Naive thymus-derived CD8-positive, alpha-beta T cell (primary cell): ENCODE results near the gene SNCG. TPM values are rescaled to one million over a fixed set of nuclear protein-coding genes. Genes with fewer than 3 reads are reported as not detected.
"Not testable (repeated sequence)": the region's sequence is repeated elsewhere in the genome, so short reads cannot be mapped to it uniquely, and the experiment has no call there.

Source experiments
- ATAC-seq, 2 donors: fragments of 150-1000 bp; cut with Tn5 transposase in 1 of 2; sonication (Bioruptor Pico), chemical (Tn5 transposase) in 1 of 2; 1 replicate in 1 of 2; 2 replicates in 1 of 2; pipeline ENCODE4 v1.10.0; 2021; ENCODE audit warnings: mild to moderate bottlenecking in 2 of 2, moderate library complexity in 2 of 2
- POLR2A ChIA-PET: fragments of 350-600 bp; sonication (Branson Sonifier 250); formaldehyde crosslinking; loops from one replicate; lab custom pipeline; 2021; ENCODE audit warnings: antibody characterized with exemption; lab: Charles Lee
- DNase-seq, 10 donors: peaks; one replicate each; pipeline versions ENCODE4 v3.0.0 to v3.0.0-alpha.2; 2020 to 2022
- H3K27ac Mint-ChIP-seq, 10 donors: one replicate each; pipeline ENCODE4 v1.8.0; 2020 to 2022; ENCODE audit warnings: mild to moderate bottlenecking in 10 of 10, mixed read lengths in 10 of 10, moderate library complexity in 4 of 10, inconsistent platforms in 1 of 10
- H3K27me3 Mint-ChIP-seq, 5 donors: one replicate each; pipeline ENCODE4 v1.8.0; 2021 to 2022; ENCODE audit warnings: mixed read lengths in 5 of 5
- H3K36me3 Mint-ChIP-seq, 3 donors: one replicate each; pipeline ENCODE4 v1.8.0; 2020 to 2022; ENCODE audit warnings: mixed read lengths in 3 of 3, mild to moderate bottlenecking in 2 of 3, inconsistent platforms in 1 of 3
- H3K4me1 Mint-ChIP-seq, 4 donors: one replicate each; pipeline ENCODE4 v1.8.0; 2021 to 2022; ENCODE audit warnings: mixed read lengths in 4 of 4
- H3K4me3 Mint-ChIP-seq, 10 donors: one replicate each; pipeline ENCODE4 v1.8.0; 2020 to 2022; ENCODE audit warnings: mild to moderate bottlenecking in 10 of 10, mixed read lengths in 10 of 10, moderate library complexity in 6 of 10, inconsistent platforms in 1 of 10
- H3K9me3 Mint-ChIP-seq, 9 donors: one replicate each; pipeline ENCODE4 v1.8.0; 2020 to 2022; ENCODE audit warnings: mixed read lengths in 9 of 9, mild to moderate bottlenecking in 3 of 9, inconsistent platforms in 1 of 9, moderate library complexity in 1 of 9
- polyA plus RNA-seq, 3 donors: library from polyadenylated mRNA; unstranded; fragments of 300-500 nt; fragmentation: Illumina TruSeq; gene quantifications; one replicate each; pipeline ENCODE4 v1.2.3, GENCODE V29; 2021
- total RNA-seq, 8 experiments: library from RNA in 2 of 8; stranded (reverse) in 2 of 8; gene quantifications; one replicate each; pipeline ENCODE4 v1.2.3 and lab custom pipeline; 2021 to 2026

SNCG gene
- total and polyA plus RNA-seq, 5 experiments from 2014 or later, result 0.58 TPM; not detected in 4

DNA sequence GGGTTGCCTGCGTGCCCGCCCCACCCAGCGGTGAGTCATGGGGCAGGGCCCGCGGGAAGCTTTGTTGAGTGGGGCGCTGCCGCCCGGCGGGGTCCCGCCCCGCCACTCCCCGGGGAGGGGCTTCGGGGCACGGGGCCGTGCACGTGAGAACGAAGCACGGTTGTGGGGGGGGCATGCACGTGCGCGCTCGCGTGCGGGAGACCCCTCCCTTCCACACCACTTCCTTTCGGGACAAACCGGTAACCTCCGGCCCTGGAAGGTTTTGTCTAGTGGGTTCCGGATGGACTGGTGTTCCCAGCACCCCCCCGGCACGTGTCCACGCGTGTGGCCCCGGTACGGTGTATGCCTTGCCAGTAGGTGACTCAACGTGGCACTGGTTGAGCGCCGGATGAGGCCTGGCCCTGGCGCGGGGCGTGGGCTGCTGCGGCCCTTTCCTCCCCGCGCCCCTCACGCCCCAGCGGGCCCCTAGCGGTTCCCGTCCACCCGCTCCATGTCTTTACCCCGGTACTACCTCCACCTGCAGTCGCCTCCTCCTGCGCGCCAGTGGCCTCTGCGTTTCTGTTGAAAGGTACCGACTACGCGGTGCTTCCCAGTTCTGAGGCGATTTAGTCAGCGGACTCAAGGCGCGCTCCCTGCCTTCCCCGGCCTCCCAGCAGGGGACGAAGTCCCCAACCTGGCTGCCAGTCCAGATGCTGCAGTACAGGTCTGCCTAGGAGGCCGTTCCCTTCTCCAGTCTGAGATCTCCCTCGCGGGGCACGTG, 13.0 kb downstream of the SNCG start:
- H3K9me3 Mint-ChIP-seq, result no peaks in the 10 kb centered on the region
- peak overlapping the region; percentile 87 to 98 (median 96) for H3K27ac Mint-ChIP-seq
- peak overlapping the region; percentile 80 to 91 (median 86) for H3K4me3 Mint-ChIP-seq
- peaks cover 16 to 57% (median 40%) of the 10 kb centered on the region in 4 donors for H3K4me1 Mint-ChIP-seq
- POLR2A ChIA-PET, result interaction anchor here (0.9 to 2.2 kb wide), 8 partner anchors 9 to 260 kb away, joined by 3 to 26 read pairs (median 4); partner anchors contain the start of genes GLUD1 and SHLD2
- no peaks in the 10 kb centered on the region for H3K36me3 Mint-ChIP-seq
- ATAC-seq, result peak; percentile 83
- DNase-seq, result peak; percentile 88 to 95 (median 92)
- H3K27me3 Mint-ChIP-seq, result peaks cover 0 to 2% (median 0%) of the 10 kb centered on the region in 5 donors

DNA sequence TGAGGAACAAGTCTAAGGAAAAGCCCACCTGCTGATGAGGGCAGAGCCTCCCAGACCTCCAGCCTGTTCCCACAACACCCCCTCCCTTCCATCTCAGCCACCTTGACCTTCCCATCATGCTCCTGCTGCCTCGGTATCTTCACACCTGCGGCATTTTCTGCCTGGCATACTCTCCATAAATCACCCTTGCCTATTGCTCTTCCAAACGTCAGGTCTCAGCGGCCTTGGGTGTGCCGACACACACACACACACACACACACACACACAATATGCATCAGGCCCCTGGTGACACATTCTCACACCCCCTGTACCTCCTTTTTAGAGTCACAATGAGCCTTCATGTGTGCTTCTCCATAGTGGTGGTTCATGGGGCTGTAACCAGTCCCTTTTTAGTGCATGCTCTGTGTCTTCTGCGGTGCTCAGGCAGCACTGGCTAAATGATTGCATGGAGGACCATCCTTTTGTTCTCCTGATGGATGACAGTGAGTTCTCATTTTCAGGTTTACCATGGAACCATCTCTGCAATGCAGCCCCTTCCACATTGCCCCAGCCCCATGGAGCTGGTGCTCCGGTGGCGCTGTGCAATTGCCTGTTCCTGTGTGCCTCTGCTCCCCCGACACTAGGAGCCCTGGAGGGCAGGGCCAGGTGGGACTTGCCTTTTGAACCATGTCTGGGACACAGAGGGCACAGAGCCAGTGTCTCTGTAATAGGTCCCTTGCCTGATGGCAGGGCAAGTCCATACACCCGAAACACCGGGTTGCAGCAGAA, 14.4 kb downstream of the SNCG start:
- Mint-ChIP-seq H3K9me3 (no peaks in the 10 kb centered on the region), H3K36me3 (no peaks in the 10 kb centered on the region), H3K27me3 (peaks cover 0 to 2% (median 0%) of the 10 kb centered on the region in 5 donors), H3K4me3 (peak overlapping the region; percentile 27 to 79 (median 60)), H3K4me1 (peaks cover 11 to 43% (median 31%) of the 10 kb centered on the region in 4 donors), H3K27ac (peak overlapping the region; percentile 58 to 98 (median 90))
- POLR2A ChIA-PET, result no interaction called here
- DNase-seq (no peak), ATAC-seq (no peak)

DNA sequence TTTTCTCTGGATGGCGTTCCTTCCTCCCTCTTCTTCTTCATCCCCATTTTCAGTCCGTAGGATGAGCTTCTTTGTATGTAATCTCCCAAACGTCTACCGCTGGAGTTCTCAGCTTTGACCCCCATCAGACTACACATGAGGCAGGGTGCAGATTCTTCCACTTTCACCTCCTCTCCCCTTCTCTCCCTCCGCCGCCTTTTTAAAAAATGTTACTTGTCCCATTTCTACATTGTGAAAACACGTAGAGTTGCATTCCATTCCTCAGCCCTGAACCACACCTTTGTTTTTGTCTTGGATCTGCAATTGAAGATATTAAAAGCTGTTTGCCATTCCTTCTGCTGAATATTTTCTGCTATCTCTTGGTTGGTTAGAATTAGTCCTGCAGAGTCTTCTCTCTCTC, 16.1 kb downstream of the SNCG start:
- DNase-seq (no peak), ATAC-seq (no peak)
- Mint-ChIP-seq H3K9me3 (no peaks in the 10 kb centered on the region), H3K27me3 (peaks cover 0 to 3% (median 0%) of the 10 kb centered on the region in 5 donors), H3K4me1 (peaks cover 9 to 28% (median 21%) of the 10 kb centered on the region in 4 donors), H3K4me3 (no peak overlapping the region), H3K36me3 (no peaks in the 10 kb centered on the region), H3K27ac (peak overlapping the region in 2 of 10 donors; percentile 33 to 60)
- POLR2A ChIA-PET, result interaction anchor here (0.5 to 0.6 kb wide), 2 partner anchors 8 to 122 kb away, joined by 3 to 11 read pairs; no protein-coding TSS in a partner anchor

DNA sequence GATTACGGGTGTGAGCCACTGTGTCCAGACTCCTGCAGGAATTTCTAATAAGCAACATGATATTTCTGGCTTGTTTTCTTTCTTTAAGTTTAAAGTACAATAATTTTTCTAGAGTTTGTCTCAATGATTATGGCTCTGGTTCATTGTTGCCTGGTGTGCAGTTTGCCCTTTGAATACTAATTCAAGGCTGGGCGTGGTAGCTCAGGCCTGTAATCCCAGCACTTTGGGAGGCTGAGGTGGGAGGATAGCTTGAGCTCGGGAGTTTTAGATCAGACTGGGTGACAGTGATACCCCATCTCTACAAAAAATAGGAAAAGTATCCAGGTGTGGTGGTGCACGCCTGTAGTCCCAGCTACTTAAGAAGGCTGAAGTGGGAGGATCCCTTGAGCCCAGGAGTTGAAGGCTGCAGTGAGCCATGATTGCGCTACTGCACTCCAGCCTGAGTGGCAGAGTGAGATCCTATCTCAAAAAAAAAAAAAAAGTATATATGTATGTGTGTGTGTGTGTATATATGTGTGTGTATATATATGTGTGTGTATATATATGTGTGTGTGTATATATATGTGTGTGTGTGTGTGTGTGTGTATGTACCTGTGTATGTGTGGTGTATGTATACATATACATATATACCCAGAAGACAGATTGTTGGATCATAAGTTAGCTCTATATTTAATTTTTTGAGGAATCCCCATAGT, 18.1 kb downstream of the SNCG start:
- DNase-seq (peak in 1 of 10 donors; percentile 23), ATAC-seq (no peak)
- no peaks in the 10 kb centered on the region for H3K9me3 Mint-ChIP-seq
- POLR2A ChIA-PET, result no interaction called here
- H3K27me3 Mint-ChIP-seq, result peaks cover 0 to 3% (median 0%) of the 10 kb centered on the region in 5 donors
- H3K36me3 Mint-ChIP-seq, result no peaks in the 10 kb centered on the region
- no peak overlapping the region for H3K4me3 Mint-ChIP-seq
- peaks cover 7 to 17% (median 10%) of the 10 kb centered on the region in 4 donors for H3K4me1 Mint-ChIP-seq
- no peak overlapping the region for H3K27ac Mint-ChIP-seq

DNA sequence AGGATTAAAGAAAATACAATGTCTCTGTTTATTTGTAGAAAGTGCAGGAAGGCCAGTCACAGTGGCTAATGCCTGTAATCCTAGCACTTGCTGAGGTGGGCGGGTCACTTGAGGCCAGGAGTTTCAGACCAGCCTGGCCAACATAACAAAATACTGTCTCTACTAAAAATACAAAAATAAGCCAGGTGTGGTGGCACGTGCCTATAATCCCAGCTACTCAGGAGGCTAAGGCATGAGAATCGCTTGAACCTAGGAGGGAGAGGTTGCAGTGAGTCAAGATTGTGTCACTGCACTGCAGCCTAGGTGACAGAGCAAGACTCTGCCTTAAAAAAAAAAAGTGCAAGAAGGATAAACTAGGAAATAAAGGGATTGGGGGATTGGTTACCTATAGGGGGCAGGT, 20.1 kb downstream of the SNCG start:
- H3K27ac Mint-ChIP-seq, DNase-seq, ATAC-seq, H3K9me3 Mint-ChIP-seq, H3K4me3 Mint-ChIP-seq, H3K36me3 Mint-ChIP-seq, H3K4me1 Mint-ChIP-seq, POLR2A ChIA-PET, H3K27me3 Mint-ChIP-seq: not testable (repeated sequence)

DNA sequence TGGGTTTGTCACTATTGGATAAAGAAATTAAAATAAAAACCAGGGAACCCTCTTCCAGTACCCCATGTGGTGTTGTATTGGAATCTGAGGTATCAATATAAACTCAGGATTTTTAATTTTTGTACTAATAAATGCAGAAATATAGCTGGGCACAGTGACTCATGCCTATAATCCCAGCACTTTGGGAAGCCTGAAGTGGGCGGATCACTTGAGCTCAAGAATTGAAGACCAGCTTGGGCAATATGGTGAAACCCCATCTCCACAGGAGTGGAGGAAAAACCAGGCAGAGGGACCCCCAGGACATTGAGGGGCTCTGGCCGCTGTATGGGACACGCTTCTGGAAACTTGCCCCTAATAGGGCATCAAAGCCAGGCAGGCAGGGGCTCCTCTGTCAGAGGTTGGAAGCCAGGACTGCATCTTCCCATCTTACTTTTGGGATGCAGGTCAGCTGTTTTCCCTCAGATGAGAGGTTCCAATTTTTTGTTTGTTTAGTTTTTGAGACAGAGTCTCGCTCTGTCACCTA, 21.0 kb downstream of the SNCG start:
- ATAC-seq (no peak), DNase-seq (no peak)
- Mint-ChIP-seq H3K9me3 (no peaks in the 10 kb centered on the region), H3K4me3 (no peak overlapping the region), H3K36me3 (no peaks in the 10 kb centered on the region), H3K4me1 (no peaks in the 10 kb centered on the region), H3K27ac (no peak overlapping the region), H3K27me3 (peaks cover 0 to 3% (median 0%) of the 10 kb centered on the region in 5 donors)
- POLR2A ChIA-PET, result interaction anchor here (1.0 kb wide), 1 partner anchor 10 kb away, joined by 3 read pairs; no protein-coding TSS in a partner anchor

DNA sequence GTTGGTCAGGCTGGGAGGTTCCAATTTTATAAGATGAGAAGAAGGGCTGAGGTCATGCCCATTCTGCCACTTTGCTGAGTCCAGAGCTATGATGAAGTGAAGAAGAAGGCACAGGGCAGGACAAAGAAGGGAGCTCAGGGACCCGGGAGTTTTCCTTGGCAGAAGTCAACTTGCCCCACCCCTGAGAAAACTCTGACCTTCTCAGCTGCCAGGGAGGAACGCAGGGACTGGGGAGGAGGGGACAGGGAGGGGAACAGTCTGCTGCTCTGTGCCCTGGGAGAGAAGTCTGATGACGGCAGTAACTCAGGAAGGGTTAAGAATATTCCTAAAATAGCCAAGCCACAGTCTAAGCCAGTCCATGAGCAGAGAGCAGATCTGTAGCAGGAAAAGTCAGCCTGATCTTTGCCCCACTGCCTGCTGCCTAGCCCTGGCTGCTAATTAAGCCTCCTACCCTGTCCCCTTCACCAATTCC, 21.6 kb downstream of the SNCG start:
- no peak overlapping the region for H3K27ac Mint-ChIP-seq
- H3K36me3 Mint-ChIP-seq, result no peaks in the 10 kb centered on the region
- H3K4me1 Mint-ChIP-seq, result no peaks in the 10 kb centered on the region
- H3K4me3 Mint-ChIP-seq, result no peak overlapping the region
- ATAC-seq (no peak), DNase-seq (no peak)
- H3K9me3 Mint-ChIP-seq, result no peaks in the 10 kb centered on the region
- peaks cover 0 to 3% (median 0%) of the 10 kb centered on the region in 5 donors for H3K27me3 Mint-ChIP-seq
- POLR2A ChIA-PET, result interaction anchor here (1.0 kb wide), 1 partner anchor 10 kb away, joined by 3 read pairs; no protein-coding TSS in a partner anchor

DNA sequence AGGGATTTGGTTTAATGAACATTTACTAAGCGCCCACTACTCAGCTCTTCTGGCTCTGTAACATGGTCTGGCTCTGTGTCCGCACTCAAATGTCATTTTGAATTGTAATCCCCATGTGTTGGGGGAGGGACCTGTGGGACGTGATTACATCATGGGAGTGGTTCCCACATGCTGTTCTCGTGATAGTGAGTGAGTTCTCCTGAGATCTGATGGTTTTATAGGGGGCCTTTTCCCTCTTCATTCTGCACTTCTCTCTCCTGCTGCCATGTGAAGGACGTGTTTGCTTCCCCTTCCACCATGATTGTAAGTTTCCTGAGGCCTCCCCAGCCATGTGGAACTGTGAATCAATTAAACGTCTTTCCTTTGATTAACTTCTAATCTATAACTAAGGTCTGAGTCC, 22.6 kb downstream of the SNCG start:
- H3K27ac Mint-ChIP-seq, H3K4me1 Mint-ChIP-seq, H3K27me3 Mint-ChIP-seq, DNase-seq, H3K36me3 Mint-ChIP-seq, H3K9me3 Mint-ChIP-seq, H3K4me3 Mint-ChIP-seq, ATAC-seq: not testable (repeated sequence)
- POLR2A ChIA-PET, result interaction anchor here (0.5 kb wide), 1 partner anchor 27 kb away, joined by 3 read pairs; no protein-coding TSS in a partner anchor

DNA sequence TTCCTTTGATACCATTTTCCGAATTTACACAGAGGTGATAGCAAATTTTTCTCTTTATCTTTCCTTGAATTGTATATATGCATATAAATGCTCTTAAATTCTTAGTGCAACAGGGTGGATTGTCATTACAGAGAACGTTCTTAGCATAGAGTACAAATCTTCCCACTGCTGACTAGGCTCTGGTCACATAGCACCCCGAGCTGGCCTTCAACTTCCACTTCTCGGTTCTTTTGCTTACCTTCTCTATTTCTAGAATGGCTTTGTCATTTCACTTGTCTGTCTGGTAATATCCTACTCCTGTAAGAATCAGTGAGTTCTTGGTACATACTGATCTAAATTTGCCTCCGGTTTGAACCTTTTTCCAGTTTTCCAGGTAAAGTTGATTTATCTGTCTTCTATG, 23.3 kb downstream of the SNCG start:
- Mint-ChIP-seq H3K27ac (no peak overlapping the region), H3K9me3 (no peaks in the 10 kb centered on the region), H3K4me1 (no peaks in the 10 kb centered on the region), H3K27me3 (peaks cover 0 to 3% (median 0%) of the 10 kb centered on the region in 5 donors), H3K36me3 (no peaks in the 10 kb centered on the region), H3K4me3 (no peak overlapping the region)
- no peak for ATAC-seq
- no peak for DNase-seq
- POLR2A ChIA-PET, result interaction anchor here (0.5 kb wide), 1 partner anchor 26 kb away, joined by 3 read pairs; no protein-coding TSS in a partner anchor

DNA sequence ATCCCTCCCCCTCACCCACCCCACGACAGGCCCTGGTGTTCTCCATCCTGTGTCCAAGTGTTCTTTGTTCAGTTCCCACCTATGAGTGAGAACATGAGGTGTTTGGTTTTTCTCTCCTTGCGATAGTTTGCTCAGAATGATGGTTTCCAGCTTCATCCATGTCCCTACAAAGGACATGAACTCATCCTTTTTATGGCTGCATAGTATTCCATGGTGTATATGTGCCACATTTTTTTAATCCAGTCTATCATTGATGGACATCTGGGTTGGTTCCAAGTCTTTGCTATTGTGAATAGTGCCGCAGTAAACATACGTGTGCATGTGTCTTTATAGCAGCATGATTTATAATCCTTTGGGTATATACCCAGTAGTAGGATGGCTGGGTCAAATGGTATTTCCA, 26.1 kb downstream of the SNCG start:
- POLR2A ChIA-PET, H3K4me3 Mint-ChIP-seq, ATAC-seq, DNase-seq, H3K4me1 Mint-ChIP-seq, H3K36me3 Mint-ChIP-seq, H3K9me3 Mint-ChIP-seq: not testable (repeated sequence)
- H3K27me3 Mint-ChIP-seq, result peaks cover 0 to 13% (median 0%) of the 10 kb centered on the region in 5 donors
- peak overlapping the region in 1 of 10 donors; percentile 75 for H3K27ac Mint-ChIP-seq

DNA sequence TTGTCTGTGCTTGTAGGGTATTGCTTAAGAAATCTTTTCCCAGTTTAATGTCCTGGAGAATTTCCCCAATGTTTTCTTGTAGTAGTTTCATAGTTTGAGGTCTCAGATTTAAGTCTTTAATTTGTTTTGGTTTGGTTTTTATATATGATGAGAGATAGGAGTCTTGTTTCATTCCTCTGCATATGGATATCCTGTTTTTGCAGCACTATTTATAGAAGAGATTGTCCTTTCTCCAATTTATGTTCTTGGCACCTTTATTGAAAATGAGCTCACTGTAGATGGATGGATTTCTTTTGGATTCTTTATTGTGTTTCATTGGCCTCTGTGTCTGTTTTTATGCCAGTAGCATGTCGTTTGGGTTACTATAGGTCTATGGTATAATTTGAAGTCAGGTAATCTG, 30.1 kb downstream of the SNCG start:
- no peak overlapping the region for H3K4me3 Mint-ChIP-seq
- no peaks in the 10 kb centered on the region for H3K4me1 Mint-ChIP-seq
- H3K36me3 Mint-ChIP-seq, result no peaks in the 10 kb centered on the region
- DNase-seq, result no peak
- POLR2A ChIA-PET, result no interaction called here
- H3K27me3 Mint-ChIP-seq, result peaks cover 0 to 22% (median 10%) of the 10 kb centered on the region in 5 donors
- H3K9me3 Mint-ChIP-seq, result no peaks in the 10 kb centered on the region
- H3K27ac Mint-ChIP-seq, result no peak overlapping the region
- ATAC-seq, result no peak

DNA sequence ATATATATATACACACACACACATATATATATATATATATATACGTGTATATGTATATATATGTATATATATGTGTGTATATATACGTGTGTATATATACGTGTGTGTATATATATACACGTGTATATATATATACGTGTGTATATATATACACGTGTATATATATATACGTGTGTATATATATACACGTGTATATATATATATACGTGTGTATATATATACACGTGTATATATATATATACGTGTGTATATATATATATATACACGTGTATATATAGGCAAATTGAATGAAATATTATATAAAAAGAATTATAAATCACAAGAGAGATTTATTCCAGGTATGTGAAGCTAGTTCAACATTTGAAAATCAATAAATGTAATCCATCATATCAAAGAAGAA, 33.0 kb downstream of the SNCG start:
- DNase-seq, H3K9me3 Mint-ChIP-seq, H3K36me3 Mint-ChIP-seq, ATAC-seq, H3K27ac Mint-ChIP-seq, H3K4me3 Mint-ChIP-seq, POLR2A ChIA-PET, H3K4me1 Mint-ChIP-seq: not testable (repeated sequence)
- peaks cover 0 to 22% (median 10%) of the 10 kb centered on the region in 5 donors for H3K27me3 Mint-ChIP-seq
